NCI-H82 (cell line): ENCODE data around the gene SPTBN1.
"Not testable (repeated sequence)": the region's sequence is repeated elsewhere in the genome, so short reads cannot be mapped to it uniquely, and the experiment has no call there.

Experiments
- DNase-seq: peaks from one replicate; lab custom pipeline; 2025; lab: John Stamatoyannopoulos, UW

Gene SPTBN1

DNA sequence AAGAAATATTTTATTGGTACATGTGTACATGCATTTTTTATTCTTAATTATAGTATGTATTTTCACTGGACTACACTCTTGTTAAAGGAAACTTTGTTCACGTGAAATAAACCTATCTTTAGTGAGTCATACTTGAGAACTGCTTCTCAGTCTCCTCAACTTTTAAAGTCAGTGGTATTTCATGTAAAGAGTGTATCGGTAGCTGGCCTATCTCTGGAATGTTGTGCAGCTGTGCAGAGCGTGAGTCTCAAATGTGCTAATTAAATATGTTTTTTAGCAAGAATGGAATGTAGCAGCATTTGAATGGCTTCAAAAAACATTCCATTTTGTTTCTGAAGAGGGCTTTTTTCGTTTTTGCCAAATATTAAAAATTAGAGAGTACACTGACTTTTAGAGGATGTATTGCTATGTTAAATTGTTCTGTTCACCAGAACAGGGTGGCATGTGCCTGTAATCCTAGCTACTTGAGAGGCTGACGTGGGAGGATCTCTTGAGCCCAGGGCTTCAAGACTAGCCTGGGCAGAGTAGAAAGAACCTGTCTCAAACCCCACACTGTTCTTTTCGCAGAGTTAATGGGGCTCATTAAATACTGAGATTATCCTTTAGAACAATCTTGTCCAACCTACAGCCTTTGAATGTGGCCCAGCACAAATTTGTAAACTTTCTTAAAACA is 14.3 kb downstream of the SPTBN1 start:
- no peak for DNase-seq

DNA sequence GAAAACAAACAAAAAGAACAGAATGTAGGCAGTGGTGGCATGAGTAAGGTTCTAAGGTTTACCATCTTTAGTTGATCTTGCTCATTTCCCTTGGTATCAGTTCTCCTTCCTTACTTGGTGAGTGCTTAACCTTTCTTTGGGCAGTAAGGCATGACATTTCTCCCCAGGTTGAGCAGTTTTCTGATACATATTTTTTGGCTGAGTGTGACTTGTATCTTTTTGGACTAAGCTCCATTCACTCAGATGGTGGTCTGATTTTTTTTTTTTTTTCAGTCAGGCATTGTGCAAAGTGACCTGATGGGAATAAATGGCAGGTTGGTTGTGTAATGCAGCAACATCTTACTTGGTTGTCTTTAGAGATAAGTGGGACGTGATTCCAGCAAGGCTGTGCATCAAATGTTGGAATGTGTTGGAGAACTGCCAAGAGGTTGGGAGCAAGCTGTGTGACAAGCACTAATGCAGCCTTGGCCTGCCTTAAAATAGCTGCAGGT is 15.1 kb downstream of the SPTBN1 start:
- DNase-seq, result peak; percentile 47

DNA sequence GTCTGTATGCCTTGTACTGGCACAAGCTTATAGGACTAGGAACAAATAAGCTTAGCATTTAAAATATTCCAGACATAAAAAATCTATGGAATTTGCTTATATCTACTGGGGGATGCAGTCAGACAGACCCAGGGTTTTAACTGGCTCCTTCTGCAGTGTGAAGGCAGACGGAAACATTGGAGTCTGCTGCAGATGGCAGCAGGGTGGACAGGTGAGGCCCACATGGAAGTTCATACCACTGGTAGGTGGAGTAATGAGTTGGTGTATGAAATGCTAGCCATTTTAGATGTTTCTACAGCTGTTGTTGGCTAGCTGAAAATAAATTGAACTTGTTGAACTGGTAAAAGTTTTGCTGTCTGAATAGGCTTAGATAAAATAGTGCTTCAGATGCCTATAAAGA is 17.7 kb downstream of the SPTBN1 start:
- no peak for DNase-seq

DNA sequence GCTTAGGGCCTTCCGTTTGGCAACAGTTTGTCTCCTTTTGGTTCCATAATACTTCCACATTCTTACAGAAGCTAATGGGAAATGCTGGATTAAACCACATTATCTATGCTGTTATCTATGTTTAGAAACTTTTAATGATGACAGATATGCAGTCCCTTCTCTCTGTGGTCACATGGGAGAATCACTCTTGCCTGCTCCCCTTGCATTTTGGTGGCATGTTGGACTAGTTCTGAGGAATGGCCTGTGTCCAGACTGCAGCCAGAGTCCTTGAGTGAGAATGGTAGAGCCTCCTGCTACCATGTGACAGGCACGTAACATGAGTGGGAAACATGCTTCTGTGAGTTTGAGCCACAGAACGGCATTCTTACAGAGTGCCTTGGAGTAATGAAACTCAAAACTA is 19.2 kb downstream of the SPTBN1 start:
- no peak for DNase-seq

DNA sequence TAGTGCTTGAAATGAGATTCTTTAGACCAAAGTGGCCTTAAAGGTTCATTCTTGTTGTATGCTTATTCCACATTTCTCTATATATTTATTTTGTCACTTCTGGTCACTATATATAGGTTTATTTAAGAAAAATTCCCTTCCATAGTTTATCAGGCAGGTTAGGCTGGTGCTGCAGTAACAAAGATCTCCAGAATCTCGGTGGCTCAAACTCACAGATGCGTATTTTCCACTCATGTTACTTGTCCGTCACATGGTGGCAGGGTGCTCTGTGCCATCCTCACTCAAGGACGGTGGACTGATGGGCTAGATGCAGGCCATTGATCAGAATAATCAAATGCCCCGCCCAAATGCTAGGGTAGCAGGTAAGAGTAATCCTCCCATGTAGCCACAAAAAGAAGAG is 19.8 kb downstream of the SPTBN1 start:
- no peak for DNase-seq

DNA sequence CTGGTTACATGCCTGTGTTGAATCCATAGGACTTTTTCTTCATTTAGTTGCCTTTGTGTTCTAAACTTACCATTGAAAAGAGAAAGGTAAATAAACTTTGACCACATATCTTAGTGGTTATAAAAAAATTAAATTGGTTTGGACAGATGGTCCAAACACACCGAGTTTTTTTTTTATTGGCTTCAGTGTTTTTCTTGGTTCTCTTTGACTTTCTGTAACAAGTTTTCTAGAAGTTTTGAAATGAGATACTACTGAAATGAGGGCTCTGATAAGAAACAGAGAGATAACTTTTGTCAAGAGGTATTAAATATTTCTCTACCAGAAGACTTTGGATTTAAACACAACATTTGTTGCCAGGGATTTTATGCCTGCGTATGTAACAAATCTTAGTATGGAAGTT is 20.7 kb downstream of the SPTBN1 start:
- DNase-seq, result no peak

DNA sequence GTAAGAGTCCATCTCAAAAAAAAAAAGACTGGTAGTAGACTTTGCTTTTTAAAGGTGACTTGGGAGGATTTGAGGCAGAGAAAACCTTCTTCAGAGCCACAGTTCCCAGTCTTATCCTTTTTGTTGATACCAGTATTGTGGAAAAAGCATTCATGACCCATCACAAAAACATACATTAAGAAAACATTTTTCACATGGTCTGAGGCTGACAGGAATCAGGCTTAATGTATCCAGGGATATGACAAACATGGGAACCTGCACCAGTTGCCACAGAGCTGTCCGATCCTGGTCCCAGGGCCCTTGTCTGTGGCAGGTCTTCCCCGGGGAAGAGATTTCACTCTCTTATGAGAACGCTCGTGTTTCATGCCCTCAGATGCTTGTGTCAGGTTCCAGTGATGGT is 21.8 kb downstream of the SPTBN1 start:
- DNase-seq, result no peak

DNA sequence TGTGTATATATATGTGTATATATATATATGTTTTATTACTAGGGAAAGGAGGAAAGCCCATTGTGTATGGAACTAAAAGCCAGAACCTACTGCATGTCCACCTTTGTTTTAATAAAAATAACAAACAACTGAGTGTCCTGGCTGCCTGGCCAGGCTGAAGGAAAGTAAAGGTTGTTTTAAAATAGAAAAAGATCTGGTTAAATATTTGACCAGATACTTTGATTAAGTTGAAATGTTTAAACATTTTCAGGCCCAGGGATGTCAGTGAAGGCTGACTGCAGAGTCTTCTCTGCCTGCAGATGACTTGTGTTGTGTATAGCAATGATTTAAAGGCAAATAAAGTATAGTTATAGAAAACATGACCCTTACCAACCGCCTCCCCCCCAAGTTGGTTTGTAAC is 22.8 kb downstream of the SPTBN1 start:
- no peak for DNase-seq

DNA sequence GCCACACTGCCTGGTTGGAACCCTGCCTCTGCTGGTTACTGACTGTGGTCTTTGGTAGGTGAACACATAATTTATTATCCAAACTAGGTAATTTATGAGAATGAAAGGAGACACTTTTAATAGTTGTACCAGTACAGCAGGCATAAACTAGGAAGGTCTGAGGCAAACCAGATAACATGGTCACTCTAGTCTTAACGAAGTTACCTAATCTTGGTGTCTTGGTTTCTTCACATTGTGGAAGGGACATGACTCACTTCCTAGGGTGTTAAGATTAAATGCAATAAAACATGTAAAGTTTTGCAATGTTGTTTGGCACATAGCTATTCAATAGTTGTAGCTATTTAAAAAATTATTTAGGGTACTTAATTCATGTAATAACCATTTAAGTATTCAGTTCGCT is 23.3 kb downstream of the SPTBN1 start:
- no peak for DNase-seq

DNA sequence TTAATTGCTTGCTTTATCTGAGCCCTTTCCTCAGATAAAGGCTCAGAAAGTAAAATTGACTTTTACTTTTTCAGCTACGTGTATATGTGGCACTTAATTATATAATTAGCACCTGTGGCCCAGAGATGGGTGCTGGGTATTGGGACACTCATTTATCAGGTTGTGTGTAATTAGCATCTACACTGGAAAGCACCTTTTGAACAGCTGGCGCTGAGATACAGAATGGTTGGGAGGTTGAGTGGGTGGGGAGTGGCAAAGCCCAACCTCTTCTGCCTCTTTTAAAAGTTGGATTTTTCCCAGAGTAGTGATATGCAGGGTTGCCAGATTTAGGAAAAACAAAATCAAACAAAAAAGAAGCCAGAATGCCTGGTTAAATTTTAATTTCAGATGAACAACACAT is 23.9 kb downstream of the SPTBN1 start:
- no peak for DNase-seq

DNA sequence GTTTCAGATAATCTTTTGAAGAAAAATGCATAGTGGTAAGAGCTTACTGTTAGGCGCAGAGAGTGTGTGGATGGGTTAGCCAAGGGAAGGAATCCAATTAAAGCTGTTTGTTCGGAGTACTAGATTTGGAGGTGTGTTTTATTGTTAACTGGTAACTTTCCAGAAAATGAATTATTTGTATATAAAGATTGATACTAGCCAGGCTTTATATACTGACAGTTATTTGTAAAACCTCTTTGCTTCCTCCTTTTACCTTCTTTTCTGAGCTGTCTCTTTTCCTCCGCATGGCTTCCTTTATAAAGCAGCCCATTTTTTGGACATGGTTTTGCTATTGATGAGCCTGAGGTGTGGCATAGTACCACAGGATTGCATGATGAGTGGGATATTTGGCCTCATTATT is 25.6 kb downstream of the SPTBN1 start:
- no peak for DNase-seq

DNA sequence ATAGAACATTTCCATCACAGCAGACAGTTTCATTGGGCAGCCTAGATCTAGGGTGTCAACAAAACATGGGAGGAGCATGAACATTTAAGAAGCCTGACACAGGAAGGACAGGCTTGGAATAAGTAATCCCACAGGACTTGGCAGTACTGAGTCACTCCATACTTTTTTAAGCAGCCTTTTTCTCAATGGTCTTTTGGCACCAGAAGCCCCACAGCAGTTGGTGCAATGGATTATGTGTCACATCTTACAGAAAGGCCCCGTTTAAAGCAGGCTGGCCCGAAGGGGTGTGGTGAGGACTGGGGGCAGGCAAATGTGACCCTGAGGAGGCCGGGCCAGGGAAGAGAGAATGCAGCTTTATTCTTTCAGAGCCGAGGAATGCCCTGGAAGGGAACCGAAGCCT is 26.6 kb downstream of the SPTBN1 start:
- DNase-seq, result no peak

DNA sequence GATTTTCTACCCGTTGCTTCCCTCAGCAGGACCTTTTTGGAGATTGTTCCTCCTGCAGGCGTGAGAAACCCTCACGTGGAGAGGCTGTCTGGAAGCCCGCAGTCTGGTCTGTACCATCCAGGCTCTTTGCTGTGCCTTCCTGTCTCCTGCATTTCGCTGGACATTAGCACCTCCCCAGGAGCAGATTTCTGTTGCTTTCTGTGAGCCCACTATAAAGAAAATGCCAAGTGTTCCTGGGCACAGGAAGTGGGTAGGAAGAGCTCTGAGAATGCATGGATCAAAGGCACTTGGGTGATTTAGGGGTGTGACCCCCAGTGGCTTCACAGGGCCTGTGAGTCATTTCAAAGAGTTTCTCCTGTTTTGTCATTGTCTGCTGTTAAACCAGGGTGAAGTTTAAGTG is 27.3 kb downstream of the SPTBN1 start:
- DNase-seq, result no peak

DNA sequence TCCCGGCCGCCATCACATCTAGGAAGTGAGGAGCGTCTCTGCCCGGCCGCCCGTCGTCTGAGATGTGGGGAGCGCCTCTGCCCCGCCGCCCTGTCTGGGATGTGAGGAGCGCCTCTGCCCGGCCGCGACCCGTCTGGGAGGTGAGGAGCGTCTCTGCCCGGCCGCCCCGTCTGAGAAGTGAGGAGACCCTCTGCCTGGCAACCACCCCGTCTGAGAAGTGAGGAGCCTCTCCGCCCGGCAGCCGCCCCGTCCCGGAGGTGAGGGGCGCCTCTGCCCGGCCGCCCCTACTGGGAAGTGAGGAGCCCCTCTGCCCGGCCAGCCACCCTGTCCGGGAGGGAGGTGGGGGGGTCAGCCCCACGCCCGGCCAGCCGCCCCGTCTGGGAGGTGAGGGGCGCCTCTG is 29.6 kb downstream of the SPTBN1 start:
- DNase-seq, result not testable (repeated sequence)

DNA sequence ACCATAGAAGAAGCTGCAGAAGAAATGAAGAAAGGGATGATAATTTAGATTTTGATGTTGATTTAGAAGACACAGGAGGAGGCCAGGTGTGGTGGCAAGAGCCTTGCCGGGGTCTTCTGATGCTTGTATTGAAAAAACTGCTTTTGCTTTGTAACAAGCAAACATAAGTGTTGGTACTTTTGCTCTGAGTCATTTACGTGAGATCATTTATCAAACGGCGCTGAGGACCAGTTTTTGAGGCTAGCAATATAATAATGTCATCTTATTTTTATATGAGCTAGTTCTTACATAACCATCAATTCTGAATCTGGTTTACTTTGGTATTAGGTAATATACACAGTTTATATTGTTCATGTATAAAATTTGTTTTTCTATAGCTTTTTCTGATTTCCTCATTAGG is 30.6 kb downstream of the SPTBN1 start:
- no peak for DNase-seq

DNA sequence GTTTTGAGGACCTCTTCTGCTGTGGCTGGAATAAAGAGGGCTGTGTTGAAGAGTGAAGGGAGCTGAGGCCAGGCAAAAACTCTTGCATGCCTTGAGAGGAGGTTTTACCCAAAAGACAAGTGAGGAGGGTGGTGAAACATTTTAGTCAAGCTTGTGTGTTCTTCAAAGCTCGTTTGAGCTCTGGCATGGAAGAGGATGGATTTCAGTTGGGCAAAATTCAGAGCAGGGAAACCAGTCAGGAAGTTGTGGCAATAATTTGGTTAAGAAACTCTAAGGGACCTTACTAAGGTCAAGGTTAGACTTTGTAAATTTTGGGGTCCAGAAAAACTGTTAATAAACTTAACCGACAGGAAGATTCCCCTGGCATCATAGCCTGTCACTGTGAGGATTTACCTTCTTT is 34.7 kb downstream of the SPTBN1 start:
- no peak for DNase-seq

DNA sequence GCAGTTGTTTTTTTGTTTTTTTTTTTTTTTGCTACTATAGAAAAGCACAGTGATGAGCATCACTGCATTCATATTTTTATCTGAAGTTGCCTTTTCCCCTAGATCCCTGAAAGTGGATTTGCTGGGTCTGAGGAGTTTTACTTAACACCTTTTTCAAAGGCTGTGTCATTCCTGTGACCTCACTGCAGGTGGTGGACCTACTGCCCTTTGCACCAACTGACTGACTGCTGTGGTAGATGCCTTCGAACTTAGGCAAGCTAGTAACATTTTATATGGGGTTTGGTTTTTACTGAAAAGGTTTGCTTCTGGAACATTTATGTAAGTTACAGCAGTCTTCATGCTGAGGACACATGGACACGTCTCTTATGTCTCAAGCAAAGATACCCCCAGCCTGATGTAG is 36.2 kb downstream of the SPTBN1 start:
- no peak for DNase-seq

DNA sequence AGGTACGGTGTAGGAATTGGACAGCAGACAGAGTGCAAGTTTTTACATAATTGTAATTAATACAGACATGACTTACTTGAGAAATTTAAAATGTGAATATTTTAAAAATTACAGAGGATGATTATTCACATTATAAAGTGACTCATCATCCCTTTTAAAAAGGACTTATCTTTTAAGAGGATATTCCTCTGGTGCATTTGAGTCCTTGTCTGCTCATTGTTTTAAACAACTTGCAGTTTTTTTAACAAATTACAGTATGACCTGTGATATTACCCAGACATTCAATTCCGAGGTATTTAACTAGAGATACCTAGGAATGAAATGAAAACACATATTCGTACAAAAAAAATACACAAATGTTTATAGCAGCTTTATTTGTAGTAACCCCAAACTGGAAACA is 38.0 kb downstream of the SPTBN1 start:
- no peak for DNase-seq

DNA sequence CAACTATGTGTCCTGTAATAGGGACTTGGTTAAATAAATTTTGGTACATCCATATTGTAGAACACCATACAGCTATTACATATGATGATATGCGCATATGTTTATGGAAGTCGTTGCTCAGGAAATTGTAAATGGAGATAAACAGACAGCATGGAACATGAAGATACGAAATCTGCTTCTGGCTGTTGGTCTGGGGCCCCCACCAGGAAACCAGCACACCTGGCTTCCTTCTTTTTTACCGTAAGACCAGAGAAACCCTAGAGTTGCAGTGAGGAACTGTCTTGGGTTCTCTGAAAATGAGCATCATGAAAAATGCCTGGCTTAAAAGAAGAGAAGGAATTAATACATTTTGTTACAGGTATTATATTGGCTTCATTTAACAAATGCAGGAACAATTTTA is 40.8 kb downstream of the SPTBN1 start:
- no peak for DNase-seq

DNA sequence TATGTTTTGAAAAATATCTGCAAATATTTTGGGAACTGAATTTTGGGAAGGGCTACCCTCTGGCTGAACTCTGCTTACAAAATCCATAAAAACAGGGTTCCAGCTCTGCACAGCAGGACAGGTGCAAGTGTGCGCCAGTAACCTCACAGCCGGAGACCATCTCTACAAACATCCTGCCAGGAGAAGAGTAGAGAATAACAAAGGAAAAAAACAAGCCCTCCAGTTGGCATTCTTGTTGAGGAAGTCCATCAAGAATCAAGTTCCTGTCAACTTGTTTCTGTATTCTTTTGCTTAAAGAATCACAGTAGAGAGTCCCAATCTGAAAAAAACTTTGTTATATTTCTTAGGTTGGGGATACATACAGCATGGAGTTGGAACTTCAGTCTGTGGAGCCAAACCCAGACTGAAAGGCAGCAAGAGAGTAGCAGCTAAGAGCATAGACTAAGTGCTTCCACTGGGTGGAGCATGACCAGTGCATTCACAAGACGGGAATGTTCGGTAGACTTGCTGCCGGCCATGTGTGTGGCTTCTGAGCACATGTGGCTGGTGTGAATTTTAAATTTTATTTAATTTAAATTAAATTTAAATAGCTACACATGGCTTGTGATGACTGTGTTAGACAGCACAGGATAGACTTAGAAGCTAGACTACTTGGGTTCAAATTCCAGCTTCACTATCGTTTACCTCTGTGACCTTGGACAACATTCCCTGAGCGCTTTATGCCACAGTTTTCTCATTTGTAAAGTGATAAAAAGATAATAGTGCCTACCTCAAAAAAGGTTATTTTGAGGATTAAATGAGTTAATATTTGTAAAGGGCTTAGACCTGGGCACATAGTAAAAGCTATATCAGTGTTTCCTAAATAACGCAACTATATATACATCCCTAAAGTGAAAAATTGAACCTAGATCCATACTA is 41.9 kb downstream of the SPTBN1 start:
- peak; percentile 34 for DNase-seq

DNA sequence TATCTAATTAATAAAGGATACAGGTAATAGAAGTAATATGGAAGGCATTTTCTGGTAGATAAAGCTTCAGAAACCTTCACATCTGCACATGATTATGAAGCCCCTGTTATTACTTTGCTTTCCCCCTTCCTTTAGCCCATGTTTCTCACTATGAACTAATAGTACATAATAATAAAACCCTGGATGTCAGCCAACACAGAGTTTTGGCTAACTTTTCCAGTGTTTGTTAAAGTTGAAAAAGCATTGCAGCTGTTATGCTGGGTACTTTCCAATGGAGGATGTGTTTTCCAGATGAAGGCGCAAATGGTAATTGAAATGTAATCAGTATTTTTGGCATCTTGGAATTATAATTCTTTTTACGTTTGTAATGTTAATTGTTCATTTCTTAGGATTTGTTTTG is 43.5 kb downstream of the SPTBN1 start:
- no peak for DNase-seq

DNA sequence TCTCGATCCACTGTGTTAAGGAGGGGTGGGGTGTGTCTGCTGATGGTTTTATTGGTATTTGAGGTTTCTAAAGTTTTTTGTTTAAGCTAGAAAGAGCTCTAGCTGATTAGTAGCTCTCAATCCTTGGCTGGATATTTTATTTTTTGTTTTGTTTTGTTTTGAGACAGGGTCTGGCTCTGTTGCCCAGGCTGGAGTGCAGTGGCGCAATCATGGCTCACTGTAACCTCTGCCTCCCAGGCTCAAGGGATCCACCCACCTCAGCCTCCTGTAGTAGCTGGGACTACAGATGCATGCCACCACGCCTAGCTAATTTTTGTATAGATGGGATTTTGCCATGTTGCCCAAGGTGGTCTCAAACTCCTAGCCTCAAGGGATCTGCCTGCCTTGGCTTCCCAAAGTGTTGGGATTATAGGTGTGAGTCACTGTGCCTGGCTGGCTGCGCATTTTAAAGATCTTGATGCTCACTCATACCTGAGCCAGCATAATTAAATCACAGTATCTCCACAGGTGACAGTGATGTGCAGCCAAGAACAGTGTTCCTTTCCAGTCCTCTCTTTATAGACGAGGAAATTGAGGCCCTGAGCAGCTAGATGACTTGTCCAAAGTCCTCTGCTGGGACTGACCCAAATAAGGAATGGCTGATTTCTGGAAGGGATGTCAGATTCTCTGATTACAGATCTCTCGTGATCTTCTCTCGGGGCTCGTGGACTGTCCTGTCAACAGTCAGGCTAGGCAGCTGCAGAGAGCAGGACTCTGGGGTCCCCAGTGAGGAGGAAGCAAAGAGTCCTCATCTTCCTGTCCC is 44.5 kb downstream of the SPTBN1 start:
- no peak for DNase-seq

DNA sequence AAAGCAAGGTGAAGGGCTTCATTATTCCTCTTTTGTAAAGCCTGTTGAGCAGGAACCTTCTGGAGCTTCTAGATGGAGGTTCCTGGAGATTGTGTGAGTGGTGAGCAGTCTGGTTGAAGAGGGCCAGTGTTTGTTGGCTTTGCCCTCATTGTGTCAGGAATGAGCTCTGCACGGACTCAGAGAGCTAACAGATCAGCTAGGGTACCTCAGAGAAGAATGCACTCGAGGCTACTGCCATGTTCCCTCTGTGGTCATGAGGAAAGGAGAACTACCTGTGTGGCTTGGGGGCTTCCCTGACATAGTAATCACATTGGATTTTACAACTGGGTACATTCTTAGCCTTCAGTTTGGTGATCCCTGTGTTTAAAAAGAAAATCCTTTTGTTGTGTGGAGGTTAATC is 46.6 kb downstream of the SPTBN1 start:
- DNase-seq, result no peak
